ENCODE results near the gene KLHDC7B.

Gene KLHDC7B

DNA sequence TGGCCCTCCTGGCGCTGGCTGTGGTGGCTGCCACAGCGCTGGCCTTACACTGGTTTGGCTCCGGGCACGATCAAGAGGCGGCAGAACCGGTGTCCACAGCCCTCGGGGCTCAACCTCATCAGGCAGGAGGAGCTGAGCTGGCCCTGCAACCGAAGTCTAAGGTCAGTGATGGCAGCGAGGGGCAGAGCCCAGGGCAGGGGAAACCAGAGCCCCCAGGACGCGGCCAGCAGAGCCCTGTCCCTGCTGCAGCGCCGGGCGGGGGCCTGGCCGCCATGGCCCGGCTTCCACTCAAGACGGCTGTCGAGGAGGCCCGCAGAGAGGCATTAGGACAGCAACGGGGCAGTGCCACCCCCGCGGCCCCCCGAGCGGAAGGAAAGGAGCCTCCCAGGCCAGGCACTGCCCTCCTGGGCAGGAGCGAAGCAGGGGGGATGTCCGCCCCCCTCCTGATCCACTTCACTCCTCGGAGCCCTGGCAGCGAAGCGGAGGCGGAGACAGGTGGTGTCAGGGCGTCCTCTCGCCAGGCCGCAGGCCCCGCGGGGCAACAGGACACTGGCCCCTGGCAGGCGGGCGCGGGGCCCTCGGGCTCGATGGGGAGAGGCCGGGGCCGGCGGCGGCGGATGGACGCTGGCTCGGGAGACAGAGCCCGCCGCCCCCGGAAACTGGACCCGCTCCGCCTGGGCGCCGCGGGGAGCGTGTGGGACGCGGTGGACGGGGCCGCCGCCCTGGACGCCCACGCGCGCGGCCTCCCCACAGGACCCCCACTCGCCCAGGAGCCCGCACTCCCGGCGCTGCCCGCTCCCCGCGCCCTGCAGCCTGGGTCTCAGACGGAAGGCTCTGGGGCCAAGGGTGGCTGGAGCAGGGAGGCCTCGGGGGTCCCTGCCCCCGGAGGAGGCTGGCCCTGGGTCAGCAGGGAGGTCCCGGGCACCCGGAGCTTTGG lies 895 bp downstream of the KLHDC7B start:
- Histone ChIP-seq H4K20me1 (ENCODE audit: control insufficient read depth, insufficient read depth, low read depth, low read length) (no peaks in the 10 kb centered on the region), H3K9me2 (replicated peaks; ENCODE audit: control insufficient read depth, low read length) (no peaks in the 10 kb centered on the region), H3K4me3 (ENCODE audit: low read length) (no peak overlapping the region), H3K27ac (ENCODE audit: low read depth, low read length) (no peak overlapping the region), H3K9me3 (ENCODE audit: control insufficient read depth, insufficient read depth, low read length) (no peaks in the 10 kb centered on the region), H3F3A (ENCODE audit: control insufficient read depth, insufficient read depth) (peaks cover 20% of the 10 kb centered on the region), H3K4me2 (ENCODE audit: low read length) (no peak overlapping the region), H3K36me3 (ENCODE audit: control insufficient read depth, low read length) (no peaks in the 10 kb centered on the region), H3K4me1 (ENCODE audit: control insufficient read depth, low read length) (peaks cover 51% of the 10 kb centered on the region), H3K79me2 (ENCODE audit: control insufficient read depth, low read length) (no peaks in the 10 kb centered on the region), H3K27me3 (ENCODE audit: control insufficient read depth, low read length) (no peaks in the 10 kb centered on the region)
- TF ChIP-seq, protein P1, sequence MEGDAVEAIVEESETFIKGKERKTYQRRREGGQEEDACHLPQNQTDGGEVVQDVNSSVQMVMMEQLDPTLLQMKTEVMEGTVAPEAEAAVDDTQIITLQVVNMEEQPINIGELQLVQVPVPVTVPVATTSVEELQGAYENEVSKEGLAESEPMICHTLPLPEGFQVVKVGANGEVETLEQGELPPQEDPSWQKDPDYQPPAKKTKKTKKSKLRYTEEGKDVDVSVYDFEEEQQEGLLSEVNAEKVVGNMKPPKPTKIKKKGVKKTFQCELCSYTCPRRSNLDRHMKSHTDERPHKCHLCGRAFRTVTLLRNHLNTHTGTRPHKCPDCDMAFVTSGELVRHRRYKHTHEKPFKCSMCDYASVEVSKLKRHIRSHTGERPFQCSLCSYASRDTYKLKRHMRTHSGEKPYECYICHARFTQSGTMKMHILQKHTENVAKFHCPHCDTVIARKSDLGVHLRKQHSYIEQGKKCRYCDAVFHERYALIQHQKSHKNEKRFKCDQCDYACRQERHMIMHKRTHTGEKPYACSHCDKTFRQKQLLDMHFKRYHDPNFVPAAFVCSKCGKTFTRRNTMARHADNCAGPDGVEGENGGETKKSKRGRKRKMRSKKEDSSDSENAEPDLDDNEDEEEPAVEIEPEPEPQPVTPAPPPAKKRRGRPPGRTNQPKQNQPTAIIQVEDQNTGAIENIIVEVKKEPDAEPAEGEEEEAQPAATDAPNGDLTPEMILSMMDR (IDR thresholded peaks at IDR 0.05; ENCODE audit: low read depth, low read length, poor library complexity, severe bottlenecking) = no peak
- TF ChIP-seq EZH2phosphoT487 (IDR thresholded peaks at IDR 0.05; ENCODE audit: borderline replicate concordance, low read length) = no peak

GRCh38 chr22:50547263-50547985 lies 1.7 kb downstream of the KLHDC7B start:
- Histone ChIP-seq H3K4me2 (ENCODE audit: low read length) (no peak overlapping the region), H3K36me3 (ENCODE audit: control insufficient read depth, low read length) (no peaks in the 10 kb centered on the region), H3K9me2 (replicated peaks; ENCODE audit: control insufficient read depth, low read length) (no peaks in the 10 kb centered on the region), H3K9me3 (ENCODE audit: control insufficient read depth, insufficient read depth, low read length) (no peaks in the 10 kb centered on the region), H3K27me3 (ENCODE audit: control insufficient read depth, low read length) (no peaks in the 10 kb centered on the region), H3K4me1 (ENCODE audit: control insufficient read depth, low read length) (peaks cover 43% of the 10 kb centered on the region), H3K79me2 (ENCODE audit: control insufficient read depth, low read length) (no peaks in the 10 kb centered on the region), H4K20me1 (ENCODE audit: control insufficient read depth, insufficient read depth, low read depth, low read length) (no peaks in the 10 kb centered on the region), H3F3A (ENCODE audit: control insufficient read depth, insufficient read depth) (peaks cover 14% of the 10 kb centered on the region), H3K27ac (ENCODE audit: low read depth, low read length) (no peak overlapping the region), H3K4me3 (ENCODE audit: low read length) (no peak overlapping the region)
- TF ChIP-seq, protein P1 (IDR thresholded peaks at IDR 0.05; ENCODE audit: low read depth, low read length, poor library complexity, severe bottlenecking) = no peak
- TF ChIP-seq EZH2phosphoT487 (IDR thresholded peaks at IDR 0.05; ENCODE audit: borderline replicate concordance, low read length) = no peak

- Histone ChIP-seq H3F3A (ENCODE audit: control insufficient read depth, insufficient read depth) (peaks cover 10% of the 10 kb centered on the region; the same call in 1 of the 2 replicates), H3K27me3 (ENCODE audit: control insufficient read depth, low read length) (no peaks in the 10 kb centered on the region), H3K4me3 (ENCODE audit: low read length) (peak overlapping the region; percentile 76), H3K4me1 (ENCODE audit: control insufficient read depth, low read length) (peaks cover 39% of the 10 kb centered on the region), H3K36me3 (ENCODE audit: control insufficient read depth, low read length) (no peaks in the 10 kb centered on the region), H3K27ac (ENCODE audit: low read depth, low read length) (peak overlapping the region; percentile 31), H3K9me2 (replicated peaks; ENCODE audit: control insufficient read depth, low read length) (no peaks in the 10 kb centered on the region), H3K9me3 (ENCODE audit: control insufficient read depth, insufficient read depth, low read length) (no peaks in the 10 kb centered on the region), H3K79me2 (ENCODE audit: control insufficient read depth, low read length) (no peaks in the 10 kb centered on the region), H3K4me2 (ENCODE audit: low read length) (peak overlapping the region; percentile 92), H4K20me1 (ENCODE audit: control insufficient read depth, insufficient read depth, low read depth, low read length) (no peaks in the 10 kb centered on the region)
- TF ChIP-seq EZH2phosphoT487 (IDR thresholded peaks at IDR 0.05; ENCODE audit: borderline replicate concordance, low read length) = no peak
- TF ChIP-seq, protein P1 (IDR thresholded peaks at IDR 0.05; ENCODE audit: low read depth, low read length, poor library complexity, severe bottlenecking) = peak; percentile 55
These were observed 2.6 kb downstream of the KLHDC7B start for GRCh38 chr22:50548040-50548920.

Data from DOHH2 (cell line).